Liver (tissue), 9 donors: Measurements from ENCODE around the gene TOMM22. TPM values are rescaled to one million over a fixed set of nuclear protein-coding genes. Genes with fewer than 3 reads are reported as not detected.
A peak's percentile ranks its signal among the peaks of the same experiment; 100 is the strongest.

Experiments used
- DNase-seq: peaks from one replicate; pipeline ENCODE4 v3.0.0-alpha.2; 2017; ENCODE audit warnings: low spot score
- H3K27ac ChIP-seq, 2 donors: one replicate each; pipeline ENCODE4 v1.7.0; 2013; ENCODE audit warnings: inconsistent platforms in 2 of 2, low read length in 2 of 2, control low read depth in 1 of 2, low read depth in 1 of 2, mild to moderate bottlenecking in 1 of 2
- H3K27me3 ChIP-seq, 4 donors: one replicate each; pipeline versions ENCODE4 v1.6.1 to v1.7.0; 2013; ENCODE audit warnings: low read length in 3 of 4, inconsistent platforms in 1 of 4, mild to moderate bottlenecking in 1 of 4, moderate library complexity in 1 of 4; ENCODE audit not compliant: control insufficient read depth in 4 of 4, insufficient read depth in 4 of 4
- H3K36me3 ChIP-seq, 4 donors: one replicate each; pipeline versions ENCODE4 v1.6.1 to v1.7.0; 2013; ENCODE audit warnings: low read length in 3 of 4, mild to moderate bottlenecking in 3 of 4, low read depth in 1 of 4, moderate library complexity in 1 of 4; ENCODE audit not compliant: control insufficient read depth in 4 of 4, insufficient read depth in 3 of 4
- H3K4me1 ChIP-seq, 4 donors: one replicate each; pipeline versions ENCODE4 v1.6.1 to v1.7.0; 2013; ENCODE audit warnings: low read length in 3 of 4, mild to moderate bottlenecking in 3 of 4, moderate library complexity in 1 of 4; ENCODE audit not compliant: control insufficient read depth in 4 of 4, insufficient read depth in 4 of 4
- H3K4me3 ChIP-seq, 3 donors: one replicate each; pipeline versions ENCODE4 v1.6.1 to v1.7.0; 2013; ENCODE audit warnings: low read length in 3 of 3, control low read depth in 1 of 3, low read depth in 1 of 3, mild to moderate bottlenecking in 1 of 3
- H3K9ac ChIP-seq, 2 donors: one replicate each; pipeline ENCODE4 v1.7.0; 2013; ENCODE audit warnings: low read length in 2 of 2, mild to moderate bottlenecking in 2 of 2, moderate library complexity in 2 of 2, control low read depth in 1 of 2, low read depth in 1 of 2
- H3K9me3 ChIP-seq, 4 donors: one replicate each; pipeline versions ENCODE4 v1.6.1 to v1.7.0; 2013; ENCODE audit warnings: low read length in 3 of 4; ENCODE audit not compliant: control insufficient read depth in 4 of 4
- EGR1 ChIP-seq, 2 donors: IDR thresholded peaks; 2 replicates each; pipeline ENCODE4 v1.6.1; 2016 to 2018; ENCODE audit warnings: antibody characterized with exemption in 2 of 2, low read depth in 2 of 2
- FOXA1 ChIP-seq: IDR thresholded peaks from 2 replicates; pipeline ENCODE4 v1.6.1; 2016; ENCODE audit warnings: antibody characterized with exemption
- FOXA2 ChIP-seq: IDR thresholded peaks from 2 replicates; pipeline ENCODE4 v1.6.1; 2016; ENCODE audit warnings: antibody characterized with exemption
- GABPA ChIP-seq, 2 donors: IDR thresholded peaks in 1 of 2; conservative IDR thresholded peaks in 1 of 2; 2 replicates each; pipeline ENCODE4 v1.6.1; 2016; ENCODE audit warnings: antibody characterized with exemption in 2 of 2, mild to moderate bottlenecking in 1 of 2, moderate library complexity in 1 of 2
- HNF4A ChIP-seq, 2 donors: conservative IDR thresholded peaks; 2 replicates each; pipeline ENCODE4 v1.6.1; 2016; ENCODE audit warnings: antibody characterized with exemption in 2 of 2, mild to moderate bottlenecking in 2 of 2
- JUND ChIP-seq, 2 donors: IDR thresholded peaks; 2 replicates each; pipeline ENCODE4 v1.6.1; 2016; ENCODE audit warnings: antibody characterized with exemption in 2 of 2
- NR2F2 ChIP-seq: IDR thresholded peaks from 2 replicates; pipeline ENCODE4 v1.6.1; 2016; ENCODE audit warnings: antibody characterized with exemption
- RAD21 ChIP-seq, 2 donors: IDR thresholded peaks; 2 replicates each; pipeline ENCODE4 v1.6.1; 2016; ENCODE audit warnings: antibody characterized with exemption in 2 of 2, mild to moderate bottlenecking in 2 of 2
- RXRA ChIP-seq, 2 donors: IDR thresholded peaks; 2 replicates each; pipeline ENCODE4 v1.6.1; 2017 to 2018; ENCODE audit warnings: antibody characterized with exemption in 2 of 2, mild to moderate bottlenecking in 1 of 2
- SP1 ChIP-seq: IDR thresholded peaks from 2 replicates; pipeline ENCODE4 v1.6.1; 2018; ENCODE audit warnings: antibody characterized with exemption, mild to moderate bottlenecking
- TAF1 ChIP-seq: conservative IDR thresholded peaks from 2 replicates; pipeline ENCODE4 v1.6.1; 2016; ENCODE audit warnings: antibody characterized with exemption, mild to moderate bottlenecking
- YY1 ChIP-seq: IDR thresholded peaks from 2 replicates; pipeline ENCODE4 v1.6.1; 2016; ENCODE audit warnings: antibody characterized with exemption, mild to moderate bottlenecking
- WGBS: extraction: QIAGEN DNeasy Blood & Tissue Kit; methylation state at CpG from one replicate; pipeline ENCODE4 v1.1.7; 2013; 5-methylcytosine and 5-hydroxymethylcytosine counted together
- polyA plus RNA-seq, 2 donors: library from polyadenylated mRNA; stranded (reverse) in 1 of 2; unstranded in 1 of 2; fragments of 200-250 nt in 1 of 2; fragments of >200 nt in 1 of 2; fragmentation: Nextera tagmentation in 1 of 2; extraction: Ambion mirVana in 1 of 2; gene quantifications; one replicate each; pipeline versions ENCODE4 v1.2.1 to v1.2.3, GENCODE V29; 2013 to 2015
- total RNA-seq, 2 donors: library from RNA; depleted of rRNA; stranded (reverse); fragments of >200 nt; gene quantifications; one replicate each; pipeline ENCODE4 v1.2.3, GENCODE V29; 2014
- TF ChIP-seq, protein P1 (sequence below): IDR thresholded peaks from 2 replicates; pipeline ENCODE4 v1.6.1; 2016; ENCODE audit warnings: antibody characterized with exemption, mild to moderate bottlenecking
- TF ChIP-seq, protein P2 (sequence below): IDR thresholded peaks from 2 replicates; pipeline ENCODE4 v1.6.1; 2016; ENCODE audit warnings: antibody characterized with exemption
- TF ChIP-seq, protein P3 (sequence below): IDR thresholded peaks from 2 replicates; pipeline ENCODE4 v1.6.1; 2016; ENCODE audit warnings: antibody characterized with exemption
- TF ChIP-seq, protein P4 (sequence below): fragments of 150-350 bp; IDR thresholded peaks from 2 replicates; pipeline ENCODE4 v1.5.1; 2017; ENCODE audit warnings: improper control_type of control experiment, low read depth, low read length; ENCODE audit not compliant: missing input control
- TF ChIP-seq, protein P5 (sequence below): IDR thresholded peaks from 2 replicates; pipeline ENCODE4 v1.6.1; 2016; ENCODE audit warnings: antibody characterized with exemption
- donor health status: healthy.
- donor health status: healthy.
- donor health status: healthy.
- donor health status: healthy.
- donor health status: healthy.

TOMM22 gene
- total and polyA plus RNA-seq, 4 donors = 20.2 to 44.3 (median 21.3) TPM

DNA sequence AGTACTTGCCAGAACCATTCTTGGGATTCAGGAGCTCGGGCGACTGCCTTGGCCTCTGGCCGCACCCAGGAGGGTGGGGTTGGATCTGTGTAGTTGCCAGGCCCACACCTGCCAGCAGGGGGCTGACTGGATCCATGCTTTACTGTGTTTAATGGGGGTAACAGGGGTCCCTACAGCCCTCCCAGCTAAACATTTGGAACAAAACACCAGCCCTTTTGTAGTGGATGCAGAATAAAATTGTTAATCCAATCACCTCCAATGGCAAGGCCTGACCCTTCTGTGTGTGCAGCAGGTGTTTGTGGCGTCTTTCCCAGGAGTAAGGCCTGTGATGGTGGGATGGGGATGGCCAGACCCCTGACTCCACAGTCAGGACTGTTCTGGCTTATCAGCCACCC is 51.6 kb downstream of the TOMM22 start:
- WGBS = 30% methylated on average over 4 of the region's 4 CpGs
- H3K27ac ChIP-seq = peak overlapping the region; percentile 81 to 83
- no peak overlapping the region for H3K9ac ChIP-seq
- peak; percentile 76 for DNase-seq
- peak; percentile 51 to 63 for TF ChIP-seq RAD21 (IDR thresholded peaks at IDR 0.05)
- TF ChIP-seq, protein P1, sequence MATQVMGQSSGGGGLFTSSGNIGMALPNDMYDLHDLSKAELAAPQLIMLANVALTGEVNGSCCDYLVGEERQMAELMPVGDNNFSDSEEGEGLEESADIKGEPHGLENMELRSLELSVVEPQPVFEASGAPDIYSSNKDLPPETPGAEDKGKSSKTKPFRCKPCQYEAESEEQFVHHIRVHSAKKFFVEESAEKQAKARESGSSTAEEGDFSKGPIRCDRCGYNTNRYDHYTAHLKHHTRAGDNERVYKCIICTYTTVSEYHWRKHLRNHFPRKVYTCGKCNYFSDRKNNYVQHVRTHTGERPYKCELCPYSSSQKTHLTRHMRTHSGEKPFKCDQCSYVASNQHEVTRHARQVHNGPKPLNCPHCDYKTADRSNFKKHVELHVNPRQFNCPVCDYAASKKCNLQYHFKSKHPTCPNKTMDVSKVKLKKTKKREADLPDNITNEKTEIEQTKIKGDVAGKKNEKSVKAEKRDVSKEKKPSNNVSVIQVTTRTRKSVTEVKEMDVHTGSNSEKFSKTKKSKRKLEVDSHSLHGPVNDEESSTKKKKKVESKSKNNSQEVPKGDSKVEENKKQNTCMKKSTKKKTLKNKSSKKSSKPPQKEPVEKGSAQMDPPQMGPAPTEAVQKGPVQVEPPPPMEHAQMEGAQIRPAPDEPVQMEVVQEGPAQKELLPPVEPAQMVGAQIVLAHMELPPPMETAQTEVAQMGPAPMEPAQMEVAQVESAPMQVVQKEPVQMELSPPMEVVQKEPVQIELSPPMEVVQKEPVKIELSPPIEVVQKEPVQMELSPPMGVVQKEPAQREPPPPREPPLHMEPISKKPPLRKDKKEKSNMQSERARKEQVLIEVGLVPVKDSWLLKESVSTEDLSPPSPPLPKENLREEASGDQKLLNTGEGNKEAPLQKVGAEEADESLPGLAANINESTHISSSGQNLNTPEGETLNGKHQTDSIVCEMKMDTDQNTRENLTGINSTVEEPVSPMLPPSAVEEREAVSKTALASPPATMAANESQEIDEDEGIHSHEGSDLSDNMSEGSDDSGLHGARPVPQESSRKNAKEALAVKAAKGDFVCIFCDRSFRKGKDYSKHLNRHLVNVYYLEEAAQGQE = no peak
- no peak for TF ChIP-seq GABPA (IDR thresholded peaks at IDR 0.05 in 1 of 2, conservative IDR thresholded peaks at IDR 0.05 in 1 of 2)
- no peak for TF ChIP-seq RXRA (IDR thresholded peaks at IDR 0.05)
- no peak for TF ChIP-seq FOXA2
- TF ChIP-seq, protein P2, sequence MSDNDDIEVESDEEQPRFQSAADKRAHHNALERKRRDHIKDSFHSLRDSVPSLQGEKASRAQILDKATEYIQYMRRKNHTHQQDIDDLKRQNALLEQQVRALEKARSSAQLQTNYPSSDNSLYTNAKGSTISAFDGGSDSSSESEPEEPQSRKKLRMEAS = no peak
- no peak for TF ChIP-seq NR2F2
- TF ChIP-seq, protein P3, sequence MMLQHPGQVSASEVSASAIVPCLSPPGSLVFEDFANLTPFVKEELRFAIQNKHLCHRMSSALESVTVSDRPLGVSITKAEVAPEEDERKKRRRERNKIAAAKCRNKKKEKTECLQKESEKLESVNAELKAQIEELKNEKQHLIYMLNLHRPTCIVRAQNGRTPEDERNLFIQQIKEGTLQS = no peak
- TF ChIP-seq, protein P4, sequence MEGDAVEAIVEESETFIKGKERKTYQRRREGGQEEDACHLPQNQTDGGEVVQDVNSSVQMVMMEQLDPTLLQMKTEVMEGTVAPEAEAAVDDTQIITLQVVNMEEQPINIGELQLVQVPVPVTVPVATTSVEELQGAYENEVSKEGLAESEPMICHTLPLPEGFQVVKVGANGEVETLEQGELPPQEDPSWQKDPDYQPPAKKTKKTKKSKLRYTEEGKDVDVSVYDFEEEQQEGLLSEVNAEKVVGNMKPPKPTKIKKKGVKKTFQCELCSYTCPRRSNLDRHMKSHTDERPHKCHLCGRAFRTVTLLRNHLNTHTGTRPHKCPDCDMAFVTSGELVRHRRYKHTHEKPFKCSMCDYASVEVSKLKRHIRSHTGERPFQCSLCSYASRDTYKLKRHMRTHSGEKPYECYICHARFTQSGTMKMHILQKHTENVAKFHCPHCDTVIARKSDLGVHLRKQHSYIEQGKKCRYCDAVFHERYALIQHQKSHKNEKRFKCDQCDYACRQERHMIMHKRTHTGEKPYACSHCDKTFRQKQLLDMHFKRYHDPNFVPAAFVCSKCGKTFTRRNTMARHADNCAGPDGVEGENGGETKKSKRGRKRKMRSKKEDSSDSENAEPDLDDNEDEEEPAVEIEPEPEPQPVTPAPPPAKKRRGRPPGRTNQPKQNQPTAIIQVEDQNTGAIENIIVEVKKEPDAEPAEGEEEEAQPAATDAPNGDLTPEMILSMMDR = peak; percentile 51
- TF ChIP-seq YY1 = no peak
- TF ChIP-seq JUND (IDR thresholded peaks at IDR 0.05) = no peak
- TF ChIP-seq TAF1 = no peak
- TF ChIP-seq FOXA1 = no peak
- H3K27me3 ChIP-seq = no peaks in the 10 kb centered on the region
- no peak overlapping the region for H3K4me3 ChIP-seq
- no peaks in the 10 kb centered on the region for H3K9me3 ChIP-seq
- H3K36me3 ChIP-seq = peaks cover 31 to 62% (median 36%) of the 10 kb centered on the region in 4 donors
- peaks cover 29 to 69% (median 51%) of the 10 kb centered on the region in 4 donors for H3K4me1 ChIP-seq

DNA sequence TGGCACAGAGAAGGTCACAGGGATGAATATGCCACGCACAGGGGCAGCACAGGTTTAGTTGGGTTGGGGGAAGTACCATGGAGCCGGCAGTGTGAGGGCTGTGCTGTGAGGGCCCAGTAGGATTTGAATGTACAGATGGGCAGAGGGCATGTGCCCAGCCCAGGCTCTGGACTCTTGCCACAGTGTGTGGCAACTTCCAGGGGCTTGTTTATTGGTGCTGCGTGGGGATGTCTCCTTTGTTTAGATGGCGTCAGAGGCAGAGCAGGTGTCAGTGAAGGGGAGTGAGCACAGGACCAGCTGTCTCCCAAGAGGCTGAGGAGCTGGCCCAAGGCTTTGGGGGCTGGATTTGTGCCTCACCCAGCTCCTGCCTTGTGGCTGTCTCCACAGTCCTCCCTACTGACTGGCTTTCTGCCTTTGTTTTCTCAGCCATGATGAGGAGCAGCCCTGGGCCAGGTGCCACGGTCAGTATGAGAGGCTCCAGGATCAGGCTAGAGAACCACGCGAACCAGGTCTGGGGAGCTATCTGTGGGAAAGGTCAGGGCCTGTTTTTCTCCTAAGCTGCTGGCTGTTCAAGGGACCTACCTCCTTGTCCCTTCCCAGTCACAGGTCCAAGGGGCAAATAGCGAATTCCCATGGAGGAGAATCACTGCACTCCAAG is 52.1 kb downstream of the TOMM22 start:
- Histone ChIP-seq H3K9ac (peak overlapping the region in 1 of 2 donors; percentile 6), H3K9me3 (no peaks in the 10 kb centered on the region), H3K4me1 (peaks cover 29 to 69% (median 52%) of the 10 kb centered on the region in 4 donors), H3K36me3 (peaks cover 33 to 62% (median 36%) of the 10 kb centered on the region in 4 donors), H3K27me3 (no peaks in the 10 kb centered on the region), H3K4me3 (no peak overlapping the region), H3K27ac (peak overlapping the region; percentile 81 to 83)
- no peak for DNase-seq
- TF ChIP-seq FOXA1 = no peak
- peak; percentile 36 to 53 for TF ChIP-seq HNF4A (conservative IDR thresholded peaks at IDR 0.05)
- TF ChIP-seq, protein P1 = peak; percentile 48
- TF ChIP-seq, protein P5, sequence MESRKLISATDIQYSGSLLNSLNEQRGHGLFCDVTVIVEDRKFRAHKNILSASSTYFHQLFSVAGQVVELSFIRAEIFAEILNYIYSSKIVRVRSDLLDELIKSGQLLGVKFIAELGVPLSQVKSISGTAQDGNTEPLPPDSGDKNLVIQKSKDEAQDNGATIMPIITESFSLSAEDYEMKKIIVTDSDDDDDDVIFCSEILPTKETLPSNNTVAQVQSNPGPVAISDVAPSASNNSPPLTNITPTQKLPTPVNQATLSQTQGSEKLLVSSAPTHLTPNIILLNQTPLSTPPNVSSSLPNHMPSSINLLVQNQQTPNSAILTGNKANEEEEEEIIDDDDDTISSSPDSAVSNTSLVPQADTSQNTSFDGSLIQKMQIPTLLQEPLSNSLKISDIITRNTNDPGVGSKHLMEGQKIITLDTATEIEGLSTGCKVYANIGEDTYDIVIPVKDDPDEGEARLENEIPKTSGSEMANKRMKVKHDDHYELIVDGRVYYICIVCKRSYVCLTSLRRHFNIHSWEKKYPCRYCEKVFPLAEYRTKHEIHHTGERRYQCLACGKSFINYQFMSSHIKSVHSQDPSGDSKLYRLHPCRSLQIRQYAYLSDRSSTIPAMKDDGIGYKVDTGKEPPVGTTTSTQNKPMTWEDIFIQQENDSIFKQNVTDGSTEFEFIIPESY = no peak
- peak; percentile 79 for TF ChIP-seq YY1
- TF ChIP-seq GABPA (IDR thresholded peaks at IDR 0.05 in 1 of 2, conservative IDR thresholded peaks at IDR 0.05 in 1 of 2) = no peak
- peak in 1 of 2 donors; percentile 29 for TF ChIP-seq JUND (IDR thresholded peaks at IDR 0.05)
- peak in 1 of 2 donors; percentile 22 for TF ChIP-seq EGR1 (IDR thresholded peaks at IDR 0.05; ENCODE audit: low read depth in 2 of 2)
- peak; percentile 54 for TF ChIP-seq SP1
- TF ChIP-seq FOXA2 = no peak
- TF ChIP-seq RXRA (IDR thresholded peaks at IDR 0.05) = peak; percentile 47 to 73
- WGBS = 33% methylated on average over 8 of the region's 8 CpGs
